HG03097 (cell line): ENCODE measurements around the gene SYNC.
"Not testable (repeated sequence)": the region's sequence is repeated elsewhere in the genome, so short reads cannot be mapped to it uniquely, and the experiment has no call there.

ENCODE experiments used
- ATAC-seq: cut with Tn5 transposase; IDR thresholded peaks from one replicate; pipeline ENCODE4 v1.9.1; 2021; ENCODE audit not compliant: unreplicated experiment, low FRiP score

SYNC gene

DNA sequence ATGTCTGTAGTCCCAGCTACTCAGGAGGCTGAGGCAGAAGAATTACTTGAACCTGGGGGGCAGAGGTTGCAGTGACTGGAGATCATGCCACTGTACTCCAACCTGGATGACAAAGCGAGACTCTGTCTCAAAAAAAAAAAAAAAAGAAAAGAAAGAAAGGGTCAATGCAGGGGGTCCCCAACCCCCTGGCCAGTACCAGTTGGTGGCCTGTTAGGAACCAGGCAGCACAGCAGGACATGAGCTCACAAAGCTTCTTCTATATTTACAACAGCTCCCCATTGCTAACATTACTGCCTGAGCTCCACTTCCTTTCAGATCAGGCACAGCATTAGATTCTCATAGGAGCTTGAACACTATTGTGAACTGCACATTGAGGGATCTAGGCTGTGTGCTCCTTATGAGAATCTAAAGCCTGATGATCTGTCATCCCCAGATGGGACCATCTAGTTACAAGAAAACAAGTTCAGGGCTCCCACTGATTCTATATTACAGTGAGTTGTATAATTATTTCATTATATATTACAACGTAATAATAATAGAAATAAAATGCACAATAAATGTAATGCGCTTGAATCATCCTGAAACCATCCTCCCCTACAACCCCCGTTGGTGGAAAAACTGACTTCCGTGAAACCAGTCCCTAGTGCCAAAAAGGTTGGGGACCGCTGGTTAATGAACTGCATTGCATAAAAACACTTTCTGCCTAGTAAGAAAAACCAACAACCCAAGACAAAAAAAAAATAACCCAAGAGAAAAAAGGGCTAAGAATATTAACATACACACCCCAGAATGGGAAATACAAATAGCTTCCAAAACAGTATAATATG lies 55.0 kb downstream of the SYNC start:
- no peak for ATAC-seq

DNA sequence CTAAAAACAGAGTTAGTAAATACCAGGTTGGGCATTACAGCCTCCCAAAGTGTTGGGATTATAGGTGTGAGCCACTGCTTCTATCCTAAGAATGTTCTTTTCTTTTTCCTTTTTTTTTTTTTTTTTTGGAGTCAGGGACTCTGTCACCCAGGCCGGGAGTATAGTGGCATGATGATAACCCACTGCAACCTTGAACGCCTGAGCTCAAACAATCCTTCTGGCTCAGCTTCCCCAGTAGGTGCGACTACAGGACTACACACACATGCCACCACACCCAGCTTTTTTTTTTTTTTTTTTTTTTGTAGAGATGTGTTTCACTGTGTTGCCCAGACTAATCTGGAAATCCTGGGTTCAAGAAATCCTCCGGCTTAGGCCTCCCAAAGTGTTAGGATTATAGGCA lies 58.1 kb downstream of the SYNC start:
- ATAC-seq, result no peak

DNA sequence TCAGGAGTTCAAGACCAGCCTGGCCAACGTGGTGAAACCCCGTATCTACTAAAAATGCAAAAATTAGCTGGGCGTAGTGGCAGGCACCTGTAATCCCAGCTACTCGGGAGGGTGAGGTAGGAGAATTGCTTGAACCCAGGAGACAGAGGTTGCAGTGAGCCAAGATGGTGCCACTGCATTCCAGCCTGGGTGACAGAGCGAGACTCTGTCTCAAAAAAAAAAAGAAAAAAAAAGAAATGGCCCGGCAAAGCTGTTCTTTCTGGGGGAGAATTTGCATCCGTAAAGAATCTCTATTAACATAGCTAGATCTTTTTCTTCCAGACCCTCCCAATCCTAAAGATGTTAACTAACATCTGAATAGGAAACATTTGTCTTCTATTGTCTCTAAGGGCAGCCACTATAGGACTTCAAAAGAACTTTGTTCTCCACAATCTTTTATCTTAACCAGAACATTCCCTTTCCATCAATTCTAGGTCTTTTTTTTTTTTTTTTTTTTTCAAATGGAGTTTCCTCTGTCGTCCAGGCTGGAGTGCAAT lies 60.2 kb downstream of the SYNC start:
- ATAC-seq, result not testable (repeated sequence)

DNA sequence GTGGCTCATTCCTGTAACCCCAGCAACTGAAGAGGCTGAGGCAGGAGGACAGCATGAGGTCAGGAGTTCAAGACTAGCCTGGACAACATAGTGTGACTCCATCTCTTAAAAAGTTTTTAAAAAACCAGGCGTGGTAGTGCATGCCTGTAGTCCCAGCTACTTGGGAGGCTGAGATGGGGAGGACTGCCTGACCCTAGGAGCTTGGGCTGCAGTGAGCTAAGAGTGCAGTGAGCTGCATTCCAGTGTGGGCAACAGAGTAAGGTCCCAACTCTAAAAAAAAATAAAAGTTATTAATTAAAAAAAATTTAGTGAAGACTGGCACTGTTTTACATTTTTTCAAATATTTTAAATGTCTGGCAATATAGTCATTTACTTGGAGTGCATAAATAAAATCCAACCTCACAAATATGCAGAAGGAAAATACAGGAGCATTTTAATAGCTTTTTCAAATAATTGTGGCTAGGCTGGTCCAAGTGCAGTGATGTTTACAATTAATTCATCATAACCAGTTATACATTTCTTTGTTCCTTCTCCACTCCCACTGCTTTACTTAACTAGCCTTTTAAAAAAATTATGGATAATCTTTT lies 63.0 kb downstream of the SYNC start:
- no peak for ATAC-seq

DNA sequence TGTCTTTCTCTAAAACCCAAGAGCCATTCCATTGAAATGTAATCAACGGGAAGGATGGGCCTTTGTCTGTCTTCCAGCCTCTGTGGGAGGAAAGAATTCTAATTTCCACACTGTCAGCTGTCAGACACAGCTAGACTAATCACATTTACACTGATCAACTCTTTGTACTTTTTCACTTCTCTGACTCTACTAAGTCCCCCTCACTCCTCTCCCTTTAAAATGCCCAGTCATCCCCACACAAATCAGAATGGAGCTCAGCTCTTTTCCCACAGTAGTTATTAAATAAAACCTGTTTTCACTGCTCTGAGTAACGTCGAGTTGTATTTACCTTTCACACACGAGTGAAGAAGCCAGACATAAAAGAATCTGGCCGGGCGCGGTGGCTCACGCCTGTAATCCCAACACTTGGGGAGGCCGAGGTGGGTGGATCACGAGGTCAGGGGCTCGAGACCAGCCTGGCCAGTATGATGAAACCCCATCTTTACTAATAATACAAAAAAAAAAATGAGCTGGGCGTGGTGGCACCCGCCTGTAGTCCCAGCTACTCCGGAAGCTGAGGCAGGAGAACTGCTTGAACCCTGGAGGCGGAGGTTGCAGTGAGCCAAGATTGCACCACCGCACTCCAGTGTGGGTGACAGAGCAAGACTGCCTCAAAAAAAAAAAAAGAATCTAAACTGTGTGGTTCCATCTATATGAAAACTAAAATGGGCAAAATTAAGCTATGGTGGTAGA lies 65.5 kb downstream of the SYNC start:
- ATAC-seq, result no peak

DNA sequence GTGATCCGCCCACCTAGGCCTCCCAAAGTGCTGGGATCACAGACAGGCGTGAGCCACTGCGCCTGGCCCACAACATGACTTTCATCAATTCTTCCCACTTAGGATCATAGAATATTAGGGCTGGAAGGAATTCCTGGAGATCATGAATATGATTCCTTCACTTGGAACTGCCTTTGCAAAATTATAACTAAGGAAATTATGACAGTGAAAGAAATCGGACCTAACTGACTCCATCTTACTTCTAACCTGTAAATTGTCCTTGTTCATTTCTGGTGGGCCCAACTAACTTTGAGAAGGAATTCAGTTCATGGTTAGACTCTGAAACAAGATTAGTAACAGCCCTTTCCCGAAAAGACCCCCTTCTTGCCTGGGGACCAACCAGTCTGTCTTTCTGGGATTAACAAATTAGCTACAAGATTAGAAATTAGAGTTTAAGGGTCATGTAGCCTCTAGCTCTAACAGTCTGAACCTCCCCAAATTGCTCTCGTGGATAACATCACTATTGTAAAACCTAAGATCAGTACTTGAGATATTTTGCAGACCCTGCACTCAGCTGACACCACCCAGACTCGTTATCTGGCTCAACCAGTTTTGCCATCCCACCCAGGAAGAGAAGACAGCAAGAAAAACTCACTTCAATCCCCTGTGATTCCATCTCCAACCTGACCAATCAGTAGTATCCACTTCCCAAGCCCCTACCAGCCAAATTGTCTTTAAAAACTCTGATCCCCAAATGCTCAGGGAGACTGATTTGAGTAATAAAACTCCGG lies 66.9 kb downstream of the SYNC start:
- no peak for ATAC-seq

DNA sequence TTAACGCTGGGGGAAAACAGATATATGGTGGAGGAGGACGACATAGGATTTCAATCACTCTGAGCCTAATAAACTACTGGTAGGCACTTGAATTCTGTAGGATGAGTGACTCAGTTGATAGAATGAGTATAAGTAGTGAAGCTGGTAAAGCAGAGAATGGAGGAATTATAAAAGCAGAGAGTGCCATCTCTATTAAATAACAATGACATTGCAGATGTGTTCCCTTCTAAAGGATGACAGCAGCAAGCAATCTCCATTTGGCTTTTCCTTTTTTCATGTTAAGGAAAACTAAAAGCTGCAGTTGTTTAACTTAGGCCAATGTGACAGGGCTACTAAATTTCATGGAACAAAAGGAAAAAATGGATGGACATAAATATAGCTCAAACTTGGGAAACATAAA lies 69.7 kb downstream of the SYNC start:
- ATAC-seq, result no peak

DNA sequence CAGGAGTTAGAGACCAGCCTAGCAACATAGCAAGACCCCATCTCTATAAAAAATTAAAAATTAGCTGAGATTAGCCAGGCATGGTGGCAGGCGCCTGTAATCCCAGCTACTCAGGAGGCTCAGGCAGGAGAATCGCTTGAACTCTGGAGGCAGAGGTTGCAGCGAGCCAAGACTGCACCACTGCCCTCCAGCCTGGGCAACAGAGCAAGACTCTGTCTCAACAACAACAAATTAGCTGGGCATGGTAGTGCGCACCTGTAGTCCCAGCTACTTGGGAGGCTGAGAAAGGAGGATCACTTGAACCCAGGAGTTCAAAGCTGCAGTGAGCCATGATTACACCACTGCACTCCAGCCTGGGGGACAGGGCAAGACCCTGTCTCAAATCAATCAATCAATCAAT lies 72.4 kb downstream of the SYNC start:
- not testable (repeated sequence) for ATAC-seq
